ENCODE results near the gene UBL7.

GRCh38 chr15:74490339-74490689, 29.4 kb upstream of the UBL7 start:
- no peak for TF ChIP-seq CTCF (IDR thresholded peaks at IDR 0.05)
- TF ChIP-seq EZH2 (IDR thresholded peaks at IDR 0.05; ENCODE audit: borderline replicate concordance, insufficient read depth, low read depth, low read length, poor library complexity, severe bottlenecking): no peak

Measured in B cell (primary cell).